Measurements from ENCODE around the gene CBLC. TPM values are rescaled to one million over a fixed set of nuclear protein-coding genes. Genes with fewer than 3 reads are reported as not detected.

CBLC gene
- total and polyA plus RNA-seq, 2 donors (not counting 1 experiment from before 2014, with no cell fraction given), result not detected

DNA sequence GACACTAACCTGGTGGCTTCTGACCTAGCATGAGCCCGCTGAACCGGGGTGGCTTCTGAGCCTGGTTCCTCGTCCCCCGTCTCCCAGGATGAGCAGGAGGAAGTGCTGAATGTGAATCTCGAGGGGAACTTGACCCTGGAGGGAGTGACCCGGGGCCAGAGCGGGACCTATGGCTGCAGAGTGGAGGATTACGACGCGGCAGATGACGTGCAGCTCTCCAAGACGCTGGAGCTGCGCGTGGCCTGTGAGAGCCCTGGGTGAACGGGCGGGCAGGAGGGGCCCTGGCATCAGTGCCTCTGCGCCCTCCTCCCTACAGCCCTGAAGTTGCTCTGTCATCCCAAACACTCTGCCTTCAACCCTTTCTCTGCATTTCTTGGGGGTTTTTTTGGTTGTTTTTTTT, 36.8 kb downstream of the CBLC start:
- Histone ChIP-seq H3K27ac (ENCODE audit: low read length in 2 of 2) (no peak overlapping the region), H3K9me3 (ENCODE audit: control extremely low read depth in 1 of 3, control insufficient read depth in 2 of 3, insufficient read depth in 1 of 3, low read length in 2 of 3) (peaks cover 0 to 4% (median 0%) of the 10 kb centered on the region in 3 donors), H3K79me2 (ENCODE audit: control insufficient read depth, insufficient read depth, low read length) (no peaks in the 10 kb centered on the region), H3K4me2 (replicated peaks; ENCODE audit: low read depth, low read length, poor library complexity, severe bottlenecking) (no peak overlapping the region), H3K9ac (ENCODE audit: low read length) (no peak overlapping the region), H3K4me3 (ENCODE audit: control extremely low read depth in 1 of 5, extremely low read depth in 1 of 5, insufficient read depth in 1 of 5, low read depth in 2 of 5, low read length in 4 of 5) (no peak overlapping the region), H3K36me3 (replicated peaks in 1 of 2; ENCODE audit: control extremely low read depth in 1 of 2, control insufficient read depth in 1 of 2, extremely low read depth in 1 of 2, insufficient read depth in 2 of 2, low read length in 1 of 2) (no peaks in the 10 kb centered on the region), H3K27me3 (replicated peaks in 1 of 4; ENCODE audit: control extremely low read depth in 1 of 4, control insufficient read depth in 3 of 4, insufficient read depth in 4 of 4, low read length in 3 of 4) (peaks cover 0 to 10% (median 3%) of the 10 kb centered on the region in 4 experiments), H3K4me1 (ENCODE audit: control insufficient read depth in 2 of 2, insufficient read depth in 2 of 2, low read length in 2 of 2) (peaks cover 0 to under 1% of the 10 kb centered on the region in 2 donors), H4K20me1 (ENCODE audit: control insufficient read depth, insufficient read depth, low read length, poor library complexity, severe bottlenecking) (no peaks in the 10 kb centered on the region), H2AFZ (ENCODE audit: insufficient read depth, low read depth, low read length, poor library complexity, severe bottlenecking) (no peak overlapping the region)
- intact Hi-C loops (cut with micrococcal nuclease), result no loop called here
- ATAC-seq (ENCODE audit: low read depth) (no peak), DNase-seq (no peak)
- no peak overlapping the region for H3K27ac Mint-ChIP-seq
- WGBS (ENCODE audit: insufficient coverage), result 89% methylated on average over 14 of the region's 17 CpGs
- peaks cover 16% of the 10 kb centered on the region for H3K27me3 Mint-ChIP-seq
- no peak overlapping the region for H3K4me3 Mint-ChIP-seq
- TF ChIP-seq, protein P1, sequence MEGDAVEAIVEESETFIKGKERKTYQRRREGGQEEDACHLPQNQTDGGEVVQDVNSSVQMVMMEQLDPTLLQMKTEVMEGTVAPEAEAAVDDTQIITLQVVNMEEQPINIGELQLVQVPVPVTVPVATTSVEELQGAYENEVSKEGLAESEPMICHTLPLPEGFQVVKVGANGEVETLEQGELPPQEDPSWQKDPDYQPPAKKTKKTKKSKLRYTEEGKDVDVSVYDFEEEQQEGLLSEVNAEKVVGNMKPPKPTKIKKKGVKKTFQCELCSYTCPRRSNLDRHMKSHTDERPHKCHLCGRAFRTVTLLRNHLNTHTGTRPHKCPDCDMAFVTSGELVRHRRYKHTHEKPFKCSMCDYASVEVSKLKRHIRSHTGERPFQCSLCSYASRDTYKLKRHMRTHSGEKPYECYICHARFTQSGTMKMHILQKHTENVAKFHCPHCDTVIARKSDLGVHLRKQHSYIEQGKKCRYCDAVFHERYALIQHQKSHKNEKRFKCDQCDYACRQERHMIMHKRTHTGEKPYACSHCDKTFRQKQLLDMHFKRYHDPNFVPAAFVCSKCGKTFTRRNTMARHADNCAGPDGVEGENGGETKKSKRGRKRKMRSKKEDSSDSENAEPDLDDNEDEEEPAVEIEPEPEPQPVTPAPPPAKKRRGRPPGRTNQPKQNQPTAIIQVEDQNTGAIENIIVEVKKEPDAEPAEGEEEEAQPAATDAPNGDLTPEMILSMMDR (IDR thresholded peaks at IDR 0.05), result no peak
- no peak for TF ChIP-seq EZH2 (IDR thresholded peaks at IDR 0.05; ENCODE audit: borderline replicate concordance, insufficient read depth, low read depth, low read length, poor library complexity, severe bottlenecking)
- no peaks in the 10 kb centered on the region for H3K9me3 Mint-ChIP-seq (ENCODE audit: insufficient read depth)
- CTCF ChIA-PET, result no interaction called here
- H3K4me1 Mint-ChIP-seq, result peaks cover under 1% of the 10 kb centered on the region
- POLR2A ChIA-PET, result no interaction called here

DNA sequence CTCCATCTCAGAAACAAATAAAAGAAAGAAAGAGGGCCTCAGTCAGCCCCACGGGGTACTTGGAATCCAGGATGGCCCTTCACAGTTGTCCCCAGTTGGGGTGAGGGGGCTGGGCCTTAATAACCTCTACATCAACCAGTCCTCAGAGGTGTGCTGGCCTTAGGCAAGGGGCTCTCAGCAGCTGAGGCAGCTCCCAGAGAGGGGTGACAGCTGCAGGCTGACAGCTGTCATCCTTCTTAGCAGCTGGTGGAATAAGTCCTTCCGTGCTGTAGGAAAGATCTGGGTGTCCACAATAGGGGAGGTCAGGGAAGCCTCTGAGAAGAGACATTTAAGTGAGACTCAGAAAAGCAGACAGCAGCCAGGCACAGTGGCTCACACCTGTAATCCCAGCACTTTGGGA, 38.6 kb downstream of the CBLC start:
- Mint-ChIP-seq H3K4me1 (no peaks in the 10 kb centered on the region), H3K27me3 (peaks cover 4% of the 10 kb centered on the region), H3K27ac (no peak overlapping the region), H3K9me3 (ENCODE audit: insufficient read depth) (no peaks in the 10 kb centered on the region), H3K4me3 (no peak overlapping the region)
- TF ChIP-seq, protein P1 (IDR thresholded peaks at IDR 0.05), result no peak
- TF ChIP-seq EZH2 (IDR thresholded peaks at IDR 0.05; ENCODE audit: borderline replicate concordance, insufficient read depth, low read depth, low read length, poor library complexity, severe bottlenecking), result no peak
- H3K9ac ChIP-seq (ENCODE audit: low read length), result no peak overlapping the region
- H2AFZ ChIP-seq (ENCODE audit: insufficient read depth, low read depth, low read length, poor library complexity, severe bottlenecking), result no peak overlapping the region
- no peaks in the 10 kb centered on the region for H3K36me3 ChIP-seq (replicated peaks in 1 of 2; ENCODE audit: control extremely low read depth in 1 of 2, control insufficient read depth in 1 of 2, extremely low read depth in 1 of 2, insufficient read depth in 2 of 2, low read length in 1 of 2)
- no peak overlapping the region for H3K4me2 ChIP-seq (replicated peaks; ENCODE audit: low read depth, low read length, poor library complexity, severe bottlenecking)
- 67% methylated on average over 1 of the region's 2 CpGs for WGBS (ENCODE audit: insufficient coverage)
- peaks cover 0 to 4% (median 0%) of the 10 kb centered on the region in 3 donors for H3K9me3 ChIP-seq (ENCODE audit: control extremely low read depth in 1 of 3, control insufficient read depth in 2 of 3, insufficient read depth in 1 of 3, low read length in 2 of 3)
- H3K4me1 ChIP-seq (ENCODE audit: control insufficient read depth in 2 of 2, insufficient read depth in 2 of 2, low read length in 2 of 2), result no peaks in the 10 kb centered on the region
- ChIA-PET POLR2A (no interaction called here), CTCF (no interaction called here)
- no peak overlapping the region for H3K4me3 ChIP-seq (ENCODE audit: control extremely low read depth in 1 of 5, extremely low read depth in 1 of 5, insufficient read depth in 1 of 5, low read depth in 2 of 5, low read length in 4 of 5)
- no peaks in the 10 kb centered on the region for H4K20me1 ChIP-seq (ENCODE audit: control insufficient read depth, insufficient read depth, low read length, poor library complexity, severe bottlenecking)
- DNase-seq (no peak), ATAC-seq (ENCODE audit: low read depth) (no peak)
- intact Hi-C loops (cut with micrococcal nuclease), result no loop called here
- no peak overlapping the region for H3K27ac ChIP-seq (ENCODE audit: low read length in 2 of 2)
- H3K27me3 ChIP-seq (replicated peaks in 1 of 4; ENCODE audit: control extremely low read depth in 1 of 4, control insufficient read depth in 3 of 4, insufficient read depth in 4 of 4, low read length in 3 of 4), result no peaks in the 10 kb centered on the region
- no peaks in the 10 kb centered on the region for H3K79me2 ChIP-seq (ENCODE audit: control insufficient read depth, insufficient read depth, low read length)

Measured in B cell (primary cell).